Heart right ventricle (tissue), 16 donors: ENCODE results near the gene SMYD3. TPM values are rescaled to one million over a fixed set of nuclear protein-coding genes. Genes with fewer than 3 reads are reported as not detected.
"Not testable (repeated sequence)": the region's sequence is repeated elsewhere in the genome, so short reads cannot be mapped to it uniquely, and the experiment has no call there.

Source experiments
- ATAC-seq, 8 donors: fragments of 200-7000 bp; cut with Tn5 transposase; one replicate each; pipeline ENCODE4 v1.9.1; 2020; ENCODE audit warnings: mild to moderate bottlenecking in 8 of 8, moderate library complexity in 8 of 8, moderate number of reproducible peaks in 1 of 8
- DNase-seq, 2 donors: peaks; one replicate each; pipeline ENCODE4 v3.0.0-alpha.2; 2020
- H3K27ac ChIP-seq, 10 donors: fragments of 200-600 bp; sonication (generic) in 2 of 10; one replicate each; pipeline versions ENCODE4 v1.5.0 to v1.8.0; 2020 to 2022; ENCODE audit warnings: mild to moderate bottlenecking in 3 of 10
- H3K27me3 ChIP-seq, 7 donors: fragments of 200-600 bp; one replicate each; pipeline ENCODE4 v1.8.0; 2021 to 2022; ENCODE audit warnings: mild to moderate bottlenecking in 2 of 7
- H3K36me3 ChIP-seq, 9 donors: fragments of 200-600 bp; sonication (generic) in 1 of 9; one replicate each; pipeline versions ENCODE4 v1.5.0 to v1.8.0; 2020 to 2022; ENCODE audit warnings: mild to moderate bottlenecking in 2 of 9
- H3K4me1 ChIP-seq, 9 donors: fragments of 200-600 bp; sonication (generic) in 1 of 9; one replicate each; pipeline versions ENCODE4 v1.5.0 to v1.8.0; 2020 to 2022; ENCODE audit warnings: mild to moderate bottlenecking in 4 of 9
- H3K4me3 ChIP-seq, 10 donors: fragments of 200-600 bp; sonication (generic) in 2 of 10; one replicate each; pipeline versions ENCODE4 v1.5.0 to v1.8.0; 2020 to 2022; ENCODE audit warnings: mild to moderate bottlenecking in 7 of 10, moderate library complexity in 2 of 10
- H3K9me3 ChIP-seq, 11 donors: fragments of 200-600 bp in 10 of 11; sonication (generic) in 2 of 11; one replicate each; pipeline versions ENCODE4 v1.5.0 to v1.8.0; 2013 to 2022; ENCODE audit warnings: mild to moderate bottlenecking in 2 of 11, control low read depth in 1 of 11, moderate library complexity in 1 of 11
- CTCF ChIP-seq, 9 donors: fragments of 200-600 bp; sonication (generic) in 2 of 9; IDR thresholded peaks; one replicate each; pipeline versions ENCODE4 v1.5.0 to v1.8.0; 2021 to 2022; ENCODE audit warnings: antibody characterized with exemption in 9 of 9, mild to moderate bottlenecking in 5 of 9, moderate library complexity in 1 of 9
- WGBS, 2 donors: extraction: QIAGEN DNeasy Blood & Tissue Kit; methylation state at CpG; one replicate each; pipeline ENCODE4 v1.1.7; 2013; ENCODE audit warnings: inconsistent platforms in 1 of 2; 5-methylcytosine and 5-hydroxymethylcytosine counted together
- intact Hi-C, 10 donors: fragments of 100-400 bp; cut with DNase I; formaldehyde crosslinking; loops; one replicate each; pipeline versions ENCODE4 v1.11.1 to v1.14.2; 2022
- polyA plus RNA-seq, 2 donors: library from polyadenylated mRNA; stranded (reverse); fragments of 200-250 nt; gene quantifications; one replicate each; pipeline ENCODE4 v1.2.3, GENCODE V29; 2013
- total RNA-seq, 10 donors: library from RNA; stranded (reverse); fragmentation: NEBNext Ultra II Directional in 3 of 10; extraction: Animal tissue kit (Norgen Biotek cat#: 25700) in 3 of 10; gene quantifications; one replicate each; pipeline versions ENCODE4 v1.2.1 to v1.2.4, GENCODE V29; 2021 to 2023
- donor health status: Arrhythmogenic right ventricular cardiomyopathy.
- donor health status: ischemic (EF 13 %, LVEDD 7.1; RV severe dilation, severe dysfunction).
- donor health status: healthy with polysubstance abuse.
- donor health status: DM: no; HTN: yes; CAD: no.
- donor health status: DM: no; HTN: no; CAD: no.
- donor health status: ischemic (EF 25% LVEDD 6.9; RV normal size, moderate dysfunction).
- donor health status: ischemic (EF 25% LVEDD 5.7; RV mildly dilated, moderate dysfunction).
- donor health status: healthy.
- donor health status: DM: yes; HTN: yes; CAD: no.
- donor health status: Ischemic cardiomyopathy.
- donor health status: ischemic (EF 35%, LVEDD 5.7; RV mildly dilated, moderate dysfunction).
- donor health status: nonischemic (EF 11% LVEDD 7.7; RV severe dilation, severe dysfunction).
- donor health status: DM: yes; HTN: yes; CAD: no.
- donor health status: PGD.
- donor health status: ischemic (EF 29% LVEDD 5.4; RV normal size, mild dysfunction).
- donor health status: nonischemic (EF 23%, LVEDD 6.1; RV moderate dilation, normal function).

The SMYD3 gene
- total and polyA plus RNA-seq, 12 donors, result 5.9 to 13.9 (median 8.1) TPM

GRCh38 chr1:245979589-245979988 lies 527.5 kb downstream of the SMYD3 start:
- no peak for TF ChIP-seq CTCF (IDR thresholded peaks at IDR 0.05)
- no peaks in the 10 kb centered on the region for H3K4me1 ChIP-seq
- H3K9me3 ChIP-seq, result no peaks in the 10 kb centered on the region
- WGBS, 2 donors, result 96 to 97% methylated on average over 9 of the region's 9 CpGs
- no peak overlapping the region for H3K27ac ChIP-seq
- H3K4me3 ChIP-seq, result no peak overlapping the region
- intact Hi-C loops, result no loop called here
- no peak for DNase-seq
- no peak for ATAC-seq
- no peaks in the 10 kb centered on the region for H3K27me3 ChIP-seq
- H3K36me3 ChIP-seq, result no peaks in the 10 kb centered on the region

- ATAC-seq, result no peak
- WGBS, 2 donors, result 80 to 86% methylated on average over 3 of the region's 3 CpGs
- intact Hi-C loops, result no loop called here
Measured at GRCh38 chr1:245978915-245979314, 528.2 kb downstream of the SMYD3 start.

GRCh38 chr1:245972476-245972875 lies 534.6 kb downstream of the SMYD3 start:
- no peak for DNase-seq
- intact Hi-C loops, result no loop called here
- Histone ChIP-seq H3K27me3 (no peaks in the 10 kb centered on the region), H3K4me3 (no peak overlapping the region), H3K9me3 (peaks cover 0 to 7% (median 0%) of the 10 kb centered on the region in 11 donors), H3K4me1 (no peaks in the 10 kb centered on the region), H3K36me3 (no peaks in the 10 kb centered on the region), H3K27ac (no peak overlapping the region)
- no peak for TF ChIP-seq CTCF (IDR thresholded peaks at IDR 0.05)
- ATAC-seq, result no peak
- 92 to 94% methylated on average over 5 of the region's 5 CpGs for WGBS, 2 donors

More at GRCh38 chr1:245978915-245979314, 528.2 kb downstream of the SMYD3 start:
- no peak overlapping the region for H3K4me3 ChIP-seq
- no peaks in the 10 kb centered on the region for H3K36me3 ChIP-seq
- DNase-seq, result no peak
- H3K4me1 ChIP-seq, result no peaks in the 10 kb centered on the region
- no peaks in the 10 kb centered on the region for H3K9me3 ChIP-seq
- TF ChIP-seq CTCF (IDR thresholded peaks at IDR 0.05), result no peak
- H3K27ac ChIP-seq, result no peak overlapping the region
- H3K27me3 ChIP-seq, result no peaks in the 10 kb centered on the region

- WGBS, 2 donors, result 98 to 99% methylated on average over 2 of the region's 2 CpGs
- Histone ChIP-seq H3K36me3 (no peaks in the 10 kb centered on the region), H3K9me3 (peaks cover 0 to 7% (median 0%) of the 10 kb centered on the region in 11 donors), H3K27me3 (no peaks in the 10 kb centered on the region), H3K27ac (no peak overlapping the region), H3K4me1 (no peaks in the 10 kb centered on the region), H3K4me3 (no peak overlapping the region)
- ATAC-seq, result no peak
- intact Hi-C loops, result no loop called here
- no peak for DNase-seq
- no peak for TF ChIP-seq CTCF (IDR thresholded peaks at IDR 0.05)
Measured at GRCh38 chr1:245971711-245972085, 535.4 kb downstream of the SMYD3 start.

GRCh38 chr1:245971076-245971710 lies 535.9 kb downstream of the SMYD3 start:
- intact Hi-C loops, H3K27me3 ChIP-seq, H3K4me1 ChIP-seq, H3K4me3 ChIP-seq, H3K9me3 ChIP-seq, H3K27ac ChIP-seq, ATAC-seq, H3K36me3 ChIP-seq, DNase-seq: not testable (repeated sequence)
- 97 to 98% methylated on average over 10 of the region's 10 CpGs for WGBS, 2 donors
